ENCODE results near the gene HK1. TPM values are rescaled to one million over a fixed set of nuclear protein-coding genes. Genes with fewer than 3 reads are reported as not detected.
A peak's percentile ranks its signal among the peaks of the same experiment; 100 is the strongest.

Gene HK1
- total and polyA plus RNA-seq, 2 of the 4 experiments (the other 2 are of a cell fraction) = 53.7 to 90.5 TPM

DNA sequence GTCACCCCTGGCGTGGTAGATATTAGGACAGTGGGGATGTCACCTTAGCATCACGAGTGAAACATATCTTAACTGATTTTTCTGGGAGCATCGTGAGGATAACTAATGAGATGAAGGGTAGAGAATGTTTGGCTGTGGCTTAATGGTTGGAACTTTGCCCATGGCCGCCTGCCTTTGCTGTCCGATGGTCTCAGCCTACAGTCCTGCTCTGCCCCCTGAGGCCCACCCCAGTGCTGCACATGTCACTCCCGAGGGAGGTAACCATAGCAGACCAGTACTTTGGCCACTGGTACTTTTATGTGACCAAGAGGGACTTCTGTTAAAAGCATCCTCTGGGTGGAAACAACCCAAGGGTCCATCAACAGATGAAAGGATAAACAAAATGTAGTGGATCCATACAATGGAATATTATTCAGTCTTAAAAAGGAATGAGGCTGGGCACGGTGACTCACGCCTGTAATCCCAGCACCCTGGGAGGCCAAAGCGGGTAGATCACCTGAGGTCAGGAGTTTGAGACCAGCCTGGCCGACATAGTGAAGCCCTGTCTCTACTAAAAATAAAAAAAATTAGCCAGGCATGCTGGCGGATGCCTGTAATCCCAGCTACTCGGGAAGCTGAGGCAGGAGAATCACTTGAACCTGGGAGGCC, 80.0 kb downstream of the HK1 start:
- no peak overlapping the region for H2BK5ac ChIP-seq (ENCODE audit: low read depth, low read length, poor library complexity, severe bottlenecking)
- H3K36me3 ChIP-seq (ENCODE audit: control insufficient read depth, insufficient read depth, low read length) = peaks cover 3% of the 10 kb centered on the region; the same call in 1 of the 2 replicates
- H3K14ac ChIP-seq (replicated peaks; ENCODE audit: low read depth, low read length) = no peak overlapping the region
- no peak overlapping the region for H3K18ac ChIP-seq (ENCODE audit: low read depth, low read length)
- ChIA-PET CTCF (no interaction called here), POLR2A (ENCODE audit: unreplicated experiment) (no interaction called here)
- no peak overlapping the region for H4K91ac ChIP-seq (ENCODE audit: insufficient read depth, low read depth, low read length)
- H3K23ac ChIP-seq (ENCODE audit: low read depth, low read length) = no peak overlapping the region
- H2AK5ac ChIP-seq (ENCODE audit: low read depth, low read length) = no peak overlapping the region; the same call in 1 of the 2 replicates
- H4K8ac ChIP-seq (ENCODE audit: low read depth in 2 of 2, low read length in 2 of 2) = no peak overlapping the region
- in situ Hi-C loops (cut with MboI; ENCODE audit: low sequenced_read_pairs) (no loop called here), dilution Hi-C loops (cut with HindIII; ENCODE audit: low sequenced_read_pairs, unreplicated experiment) (no loop called here), intact Hi-C loops (cut with micrococcal nuclease) (no loop called here)
- no peak for ATAC-seq (ENCODE audit: low read depth)
- H3K9me3 ChIP-seq (ENCODE audit: control insufficient read depth, insufficient read depth, low read length) = no peaks in the 10 kb centered on the region
- peaks cover 21% of the 10 kb centered on the region for H3K4me1 ChIP-seq (ENCODE audit: control insufficient read depth, insufficient read depth, low read length)
- no peak for TF ChIP-seq SMC3 (IDR thresholded peaks at IDR 0.05; ENCODE audit: low read depth, low read length)
- TF ChIP-seq ELK1 (IDR thresholded peaks at IDR 0.05; ENCODE audit: borderline replicate concordance, low read depth, low read length) = no peak
- TF ChIP-seq RFX5 (IDR thresholded peaks at IDR 0.05; ENCODE audit: low read depth, low read length) = no peak
- no peak for TF ChIP-seq MAZ (IDR thresholded peaks at IDR 0.05; ENCODE audit: borderline replicate concordance, low read depth, low read length)
- H2BK15ac ChIP-seq (ENCODE audit: low read depth, low read length) = no peak overlapping the region; the same call in 2 of the 3 replicates
- no peak overlapping the region for H4K5ac ChIP-seq (ENCODE audit: low read depth, low read length)
- DNase-seq = no peak
- no peaks in the 10 kb centered on the region for H3K27me3 ChIP-seq (ENCODE audit: control insufficient read depth, insufficient read depth, low read length)
- no peak overlapping the region for H2AFZ ChIP-seq (replicated peaks; ENCODE audit: low read length, poor library complexity)
- H3K4me2 ChIP-seq (ENCODE audit: low read depth, low read length) = no peak overlapping the region
- peaks cover 43% of the 10 kb centered on the region for H4K20me1 ChIP-seq (ENCODE audit: insufficient read depth, low read length)
- H3K4ac ChIP-seq (ENCODE audit: low read depth, low read length) = peak overlapping the region; percentile 9; the same call in 1 of the 2 replicates
- no peak overlapping the region for H3K27ac ChIP-seq (ENCODE audit: insufficient read depth, low read length)
- no peak overlapping the region for H3K56ac ChIP-seq (ENCODE audit: extremely low read depth, insufficient read depth, low read length)
- H2BK120ac ChIP-seq (ENCODE audit: low read depth, low read length) = no peak overlapping the region
- peaks cover 21% of the 10 kb centered on the region for H3K9me1 ChIP-seq (ENCODE audit: insufficient read depth, low read length)
- H2BK20ac ChIP-seq (ENCODE audit: low read depth, low read length) = no peak overlapping the region
- H2AK9ac ChIP-seq (replicated peaks; ENCODE audit: low read depth, low read length, poor library complexity) = no peak overlapping the region
- peaks cover 39 to 67% of the 10 kb centered on the region in 2 experiments for H3K79me1 ChIP-seq (ENCODE audit: low read depth in 1 of 2, low read length in 2 of 2)
- BruUV-seq (replicated peaks) = no TSS peak
- H3K4me3 ChIP-seq (ENCODE audit: insufficient read depth, low read depth, low read length) = no peak overlapping the region
- WGBS, 2 experiments (ENCODE audit: extremely low coverage in 2 of 2, insufficient read length in 1 of 2) = 93% methylated on average over 5 of the region's 12 CpGs; no CpG with 5 or more reads in 1 of the 2 experiments
- H3K9ac ChIP-seq (ENCODE audit: low read depth, low read length) = no peak overlapping the region
